Smooth muscle cell (in vitro differentiated cells): ENCODE results near the gene CXCR6. TPM values are rescaled to one million over a fixed set of nuclear protein-coding genes. Genes with fewer than 3 reads are reported as not detected.

ENCODE experiments used
- DNase-seq: peaks from one replicate; lab custom pipeline; 2025; ENCODE audit not compliant: unreplicated experiment; lab: John Stamatoyannopoulos, UW
- H2AFZ ChIP-seq: fragments of 200-600 bp; sonication (generic); 2 replicates; pipeline ENCODE4 v1.6.0; 2016; ENCODE audit warnings: antibody characterized with exemption, low read depth, mild to moderate bottlenecking
- H3F3A ChIP-seq: fragments of 200-600 bp; sonication (generic); 2 replicates; pipeline ENCODE4 v1.6.0; 2017; ENCODE audit warnings: antibody characterized with exemption, low read depth
- H3K27ac ChIP-seq: fragments of 200-600 bp; sonication (generic); 2 replicates; pipeline ENCODE4 v1.5.1; 2016; ENCODE audit warnings: low read depth, mild to moderate bottlenecking
- H3K27me3 ChIP-seq: fragments of 200-600 bp; sonication (generic); 2 replicates; pipeline ENCODE4 v1.6.1; 2016; ENCODE audit warnings: low read depth, mild to moderate bottlenecking
- H3K36me3 ChIP-seq: fragments of 200-600 bp; sonication (generic); 2 replicates; pipeline ENCODE4 v1.5.1; 2016; ENCODE audit warnings: low read depth
- H3K4me1 ChIP-seq: fragments of 200-600 bp; sonication (generic); 2 replicates; pipeline ENCODE4 v1.5.1; 2016; ENCODE audit warnings: low read depth
- H3K4me2 ChIP-seq: fragments of 200-600 bp; sonication (generic); 2 replicates; pipeline ENCODE4 v1.6.0; 2016; ENCODE audit warnings: mild to moderate bottlenecking
- H3K4me3 ChIP-seq: fragments of 200-600 bp; sonication (generic); 2 replicates; pipeline ENCODE4 v1.5.1; 2016; ENCODE audit warnings: mild to moderate bottlenecking
- H3K79me2 ChIP-seq: fragments of 200-600 bp; sonication (generic); 2 replicates; pipeline ENCODE4 v1.6.0; 2016; ENCODE audit warnings: low read depth, mild to moderate bottlenecking
- H3K9ac ChIP-seq: fragments of 200-600 bp; sonication (generic); 2 replicates; pipeline ENCODE4 v1.6.0; 2016; ENCODE audit warnings: low read depth
- H3K9me3 ChIP-seq: fragments of 200-600 bp; sonication (generic); replicated peaks from 2 replicates; pipeline ENCODE4 v1.5.1; 2016; ENCODE audit warnings: low read depth
- H4K20me1 ChIP-seq: fragments of 200-600 bp; sonication (generic); 2 replicates; pipeline ENCODE4 v1.6.0; 2016; ENCODE audit warnings: low read depth
- WGBS: methylation state at CpG from one replicate; pipeline ENCODE4 v1.1.7; 2016; ENCODE audit warnings: low lambda C conversion rate; 5-methylcytosine and 5-hydroxymethylcytosine counted together
- polyA plus RNA-seq: library from polyadenylated mRNA; unstranded; fragments of >200 nt; fragmentation: Nextera tagmentation; extraction: Ambion mirVana; gene quantifications from 2 replicates; pipeline ENCODE4 v1.2.1, GENCODE V29; 2016
- total RNA-seq: library from RNA; depleted of rRNA; stranded (reverse); fragments of >200 nt; gene quantifications from 2 replicates; pipeline ENCODE4 v1.2.3, GENCODE V29; 2014
- TF ChIP-seq, protein P1 (sequence below): fragments of 200-600 bp; sonication (generic); IDR thresholded peaks from 2 replicates; pipeline ENCODE4 v1.5.1; 2017; ENCODE audit warnings: borderline replicate concordance, mild to moderate bottlenecking, antibody characterized with exemption; ENCODE audit not compliant: insufficient read depth, poor library complexity, severe bottlenecking

The CXCR6 gene
- total and polyA plus RNA-seq, 2 experiments from 2014 or later: 0.19 to 0.81 TPM

- Histone ChIP-seq H2AFZ (no peak overlapping the region), H3K9me3 (no peaks in the 10 kb centered on the region), H3K27me3 (no peaks in the 10 kb centered on the region), H3F3A (peaks cover 5% of the 10 kb centered on the region), H3K36me3 (no peaks in the 10 kb centered on the region), H4K20me1 (no peaks in the 10 kb centered on the region), H3K9ac (no peak overlapping the region), H3K4me1 (peaks cover 25% of the 10 kb centered on the region), H3K4me3 (no peak overlapping the region), H3K79me2 (peaks cover 6% of the 10 kb centered on the region), H3K4me2 (no peak overlapping the region), H3K27ac (no peak overlapping the region)
- no peak for DNase-seq
- 96% methylated on average over 6 of the region's 6 CpGs for WGBS
- TF ChIP-seq, protein P1, sequence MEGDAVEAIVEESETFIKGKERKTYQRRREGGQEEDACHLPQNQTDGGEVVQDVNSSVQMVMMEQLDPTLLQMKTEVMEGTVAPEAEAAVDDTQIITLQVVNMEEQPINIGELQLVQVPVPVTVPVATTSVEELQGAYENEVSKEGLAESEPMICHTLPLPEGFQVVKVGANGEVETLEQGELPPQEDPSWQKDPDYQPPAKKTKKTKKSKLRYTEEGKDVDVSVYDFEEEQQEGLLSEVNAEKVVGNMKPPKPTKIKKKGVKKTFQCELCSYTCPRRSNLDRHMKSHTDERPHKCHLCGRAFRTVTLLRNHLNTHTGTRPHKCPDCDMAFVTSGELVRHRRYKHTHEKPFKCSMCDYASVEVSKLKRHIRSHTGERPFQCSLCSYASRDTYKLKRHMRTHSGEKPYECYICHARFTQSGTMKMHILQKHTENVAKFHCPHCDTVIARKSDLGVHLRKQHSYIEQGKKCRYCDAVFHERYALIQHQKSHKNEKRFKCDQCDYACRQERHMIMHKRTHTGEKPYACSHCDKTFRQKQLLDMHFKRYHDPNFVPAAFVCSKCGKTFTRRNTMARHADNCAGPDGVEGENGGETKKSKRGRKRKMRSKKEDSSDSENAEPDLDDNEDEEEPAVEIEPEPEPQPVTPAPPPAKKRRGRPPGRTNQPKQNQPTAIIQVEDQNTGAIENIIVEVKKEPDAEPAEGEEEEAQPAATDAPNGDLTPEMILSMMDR: no peak
Observed at GRCh38 chr3:45991341-45991740, 48.1 kb downstream of the CXCR6 start.

GRCh38 chr3:45992133-45992729, 49.0 kb downstream of the CXCR6 start:
- Histone ChIP-seq H3K4me3 (no peak overlapping the region), H3F3A (peaks cover 5% of the 10 kb centered on the region), H3K27me3 (no peaks in the 10 kb centered on the region), H3K27ac (peak overlapping the region; percentile 1), H3K4me2 (peak overlapping the region; percentile 36), H2AFZ (no peak overlapping the region), H3K9ac (no peak overlapping the region), H3K79me2 (peaks cover 6% of the 10 kb centered on the region), H4K20me1 (no peaks in the 10 kb centered on the region), H3K36me3 (no peaks in the 10 kb centered on the region), H3K4me1 (peaks cover 25% of the 10 kb centered on the region), H3K9me3 (no peaks in the 10 kb centered on the region)
- no peak for DNase-seq
- WGBS: 95% methylated on average over 2 of the region's 2 CpGs
- TF ChIP-seq, protein P1: no peak

GRCh38 chr3:45992821-45993221, 49.6 kb downstream of the CXCR6 start:
- Histone ChIP-seq H3F3A (peaks cover under 1% of the 10 kb centered on the region), H3K36me3 (no peaks in the 10 kb centered on the region), H3K9ac (no peak overlapping the region), H2AFZ (no peak overlapping the region), H3K27ac (peak overlapping the region; percentile 1), H3K4me2 (peak overlapping the region; percentile 36), H4K20me1 (no peaks in the 10 kb centered on the region), H3K4me3 (no peak overlapping the region), H3K4me1 (peaks cover 22% of the 10 kb centered on the region), H3K27me3 (no peaks in the 10 kb centered on the region), H3K9me3 (no peaks in the 10 kb centered on the region), H3K79me2 (peaks cover 6% of the 10 kb centered on the region)
- TF ChIP-seq, protein P1: no peak
- DNase-seq: no peak
- 48% methylated on average over 2 of the region's 2 CpGs for WGBS
